Measurements from ENCODE around the gene CPLX1. TPM values are rescaled to one million over a fixed set of nuclear protein-coding genes. Genes with fewer than 3 reads are reported as not detected.

CPLX1 gene
- total and polyA plus RNA-seq, 9 donors, result 0.47 to 10.2 (median 2.3) TPM

DNA sequence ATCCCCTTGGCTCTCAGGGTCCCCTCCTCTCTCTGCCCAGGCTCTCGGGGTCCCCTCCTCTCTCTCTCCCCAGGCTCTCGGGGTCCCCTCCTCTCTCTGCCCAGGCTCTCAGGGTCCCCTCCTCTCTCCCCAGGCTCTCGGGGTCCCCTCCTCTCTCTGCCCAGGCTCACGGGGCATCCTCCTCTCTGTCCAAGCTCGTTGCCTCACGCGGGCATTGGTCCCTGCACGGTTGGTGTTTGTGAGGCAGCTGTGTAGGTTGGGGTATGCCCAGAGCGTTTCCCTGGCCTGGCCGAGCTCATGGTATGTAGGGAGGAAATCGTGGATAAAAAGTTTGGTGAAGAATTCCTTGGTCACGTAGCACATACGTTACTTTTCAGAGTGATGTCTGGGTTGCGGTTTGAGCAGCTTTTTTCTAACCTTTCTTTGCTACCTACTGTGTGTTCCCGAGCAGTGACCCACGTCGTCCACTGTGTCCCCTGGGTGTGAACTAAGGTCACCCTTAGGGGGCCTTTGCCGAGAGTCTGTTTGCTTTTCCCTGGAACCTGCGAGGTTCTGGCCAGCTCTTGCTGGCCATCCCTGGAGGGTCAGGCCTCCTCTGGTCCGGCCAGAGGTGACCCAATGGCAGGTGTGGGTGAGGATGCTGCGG, 83.7 kb downstream of the CPLX1 start:
- H3K9me3 ChIP-seq, result no peaks in the 10 kb centered on the region
- H3K36me3 ChIP-seq, result no peaks in the 10 kb centered on the region
- intact Hi-C loops (cut with DNase I), result loop anchor here in 2 of 4 donors (5.0 to 10.0 kb wide), 2 partner anchors 243 to 245 kb away; partner anchors contain the start of gene IDUA (in 2 of the 2)
- H3K27me3 ChIP-seq, result no peaks in the 10 kb centered on the region
- H3K27ac ChIP-seq, result no peak overlapping the region
- TF ChIP-seq EP300 (IDR thresholded peaks at IDR 0.05), result no peak
- TF ChIP-seq POLR2A (IDR thresholded peaks at IDR 0.05), result no peak
- TF ChIP-seq, protein P1, sequence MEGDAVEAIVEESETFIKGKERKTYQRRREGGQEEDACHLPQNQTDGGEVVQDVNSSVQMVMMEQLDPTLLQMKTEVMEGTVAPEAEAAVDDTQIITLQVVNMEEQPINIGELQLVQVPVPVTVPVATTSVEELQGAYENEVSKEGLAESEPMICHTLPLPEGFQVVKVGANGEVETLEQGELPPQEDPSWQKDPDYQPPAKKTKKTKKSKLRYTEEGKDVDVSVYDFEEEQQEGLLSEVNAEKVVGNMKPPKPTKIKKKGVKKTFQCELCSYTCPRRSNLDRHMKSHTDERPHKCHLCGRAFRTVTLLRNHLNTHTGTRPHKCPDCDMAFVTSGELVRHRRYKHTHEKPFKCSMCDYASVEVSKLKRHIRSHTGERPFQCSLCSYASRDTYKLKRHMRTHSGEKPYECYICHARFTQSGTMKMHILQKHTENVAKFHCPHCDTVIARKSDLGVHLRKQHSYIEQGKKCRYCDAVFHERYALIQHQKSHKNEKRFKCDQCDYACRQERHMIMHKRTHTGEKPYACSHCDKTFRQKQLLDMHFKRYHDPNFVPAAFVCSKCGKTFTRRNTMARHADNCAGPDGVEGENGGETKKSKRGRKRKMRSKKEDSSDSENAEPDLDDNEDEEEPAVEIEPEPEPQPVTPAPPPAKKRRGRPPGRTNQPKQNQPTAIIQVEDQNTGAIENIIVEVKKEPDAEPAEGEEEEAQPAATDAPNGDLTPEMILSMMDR (IDR thresholded peaks at IDR 0.05), result no peak
- DNase-seq, result no peak
- H3K4me3 ChIP-seq, result no peak overlapping the region
- H3K4me1 ChIP-seq (ENCODE audit: insufficient read depth), result no peaks in the 10 kb centered on the region
- 78 to 84% (median 83%) methylated on average over 21 of the region's 21 CpGs for WGBS, 3 donors

DNA sequence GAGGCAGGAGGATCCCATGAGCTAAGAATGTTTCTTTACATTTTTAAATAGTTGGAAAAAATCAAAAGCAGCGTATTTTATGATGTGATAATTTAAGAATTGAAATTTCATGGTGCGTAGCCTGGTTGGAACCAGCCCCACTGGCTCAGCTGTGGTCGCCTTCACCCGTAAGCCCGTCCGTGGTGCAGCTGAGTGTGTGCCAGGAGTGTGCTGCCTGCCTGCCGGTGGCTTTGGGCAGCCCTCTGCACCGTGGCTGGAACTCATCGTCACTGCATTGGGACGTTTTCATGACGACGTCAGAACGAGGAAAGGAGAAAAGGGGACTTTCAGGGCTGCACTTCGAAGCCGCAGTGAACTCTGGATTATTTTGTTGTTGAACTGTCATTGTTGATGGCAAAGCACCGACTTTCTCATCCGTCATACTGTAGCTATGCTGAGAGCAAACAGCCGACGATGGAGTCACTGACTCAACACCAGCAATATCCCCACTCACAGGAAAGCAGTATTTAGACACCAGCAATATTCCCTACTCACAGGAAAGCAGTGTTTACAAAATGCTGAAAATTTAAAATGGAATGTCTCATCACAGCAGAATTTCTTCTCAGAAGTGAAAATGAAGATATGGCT, 85.2 kb downstream of the CPLX1 start:
- intact Hi-C loops (cut with DNase I), result loop anchor here in 2 of 4 donors (5.0 to 10.0 kb wide), 2 partner anchors 244 to 247 kb away; partner anchors contain the start of gene IDUA (in 2 of the 2)
- TF ChIP-seq, protein P1 (IDR thresholded peaks at IDR 0.05), result no peak
- TF ChIP-seq EP300 (IDR thresholded peaks at IDR 0.05) (no peak), POLR2A (IDR thresholded peaks at IDR 0.05) (no peak)
- WGBS, 3 donors, result 71 to 83% (median 75%) methylated on average over 19 of the region's 19 CpGs

DNA sequence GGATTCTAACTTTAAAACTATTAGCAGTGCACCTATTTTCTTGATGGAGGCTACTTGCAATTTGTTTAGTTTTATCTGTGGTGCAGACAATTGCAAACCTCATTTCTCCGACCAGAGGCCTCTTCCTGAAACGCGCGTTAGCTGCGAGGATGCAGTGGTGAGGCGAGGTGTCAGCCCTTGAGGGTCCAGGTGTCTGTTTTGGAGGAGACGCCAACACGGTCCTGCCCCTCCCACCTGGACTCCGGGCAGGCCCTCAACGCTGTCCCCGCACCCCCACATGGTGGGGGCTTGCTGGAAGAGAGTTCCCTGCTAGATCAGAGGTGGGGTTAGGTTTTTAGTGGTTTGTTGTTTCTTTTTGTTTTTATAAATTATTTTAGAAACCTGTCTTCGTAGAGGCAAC, 85.9 kb downstream of the CPLX1 start:
- TF ChIP-seq POLR2A (IDR thresholded peaks at IDR 0.05), result no peak
- no peak for TF ChIP-seq EP300 (IDR thresholded peaks at IDR 0.05)
- TF ChIP-seq, protein P1 (IDR thresholded peaks at IDR 0.05), result no peak
- DNase-seq, result no peak
- intact Hi-C loops (cut with DNase I), result loop anchor here in 2 of 4 donors (5.0 to 10.0 kb wide), 2 partner anchors 245 to 247 kb away; partner anchors contain the start of gene IDUA (in 2 of the 2)
- H3K4me3 ChIP-seq, result no peak overlapping the region
- H3K27me3 ChIP-seq, result no peaks in the 10 kb centered on the region
- H3K4me1 ChIP-seq (ENCODE audit: insufficient read depth), result no peaks in the 10 kb centered on the region
- no peaks in the 10 kb centered on the region for H3K36me3 ChIP-seq
- WGBS, 3 donors, result 71 to 73% (median 72%) methylated on average over 12 of the region's 12 CpGs
- H3K27ac ChIP-seq, result no peak overlapping the region
- H3K9me3 ChIP-seq, result no peaks in the 10 kb centered on the region

More for the DNA sequence above, 85.2 kb downstream of the CPLX1 start:
- no peaks in the 10 kb centered on the region for H3K4me1 ChIP-seq (ENCODE audit: insufficient read depth)
- no peaks in the 10 kb centered on the region for H3K9me3 ChIP-seq
- H3K27ac ChIP-seq, result no peak overlapping the region
- no peaks in the 10 kb centered on the region for H3K27me3 ChIP-seq
- no peaks in the 10 kb centered on the region for H3K36me3 ChIP-seq
- H3K4me3 ChIP-seq, result no peak overlapping the region
- DNase-seq, result no peak

DNA sequence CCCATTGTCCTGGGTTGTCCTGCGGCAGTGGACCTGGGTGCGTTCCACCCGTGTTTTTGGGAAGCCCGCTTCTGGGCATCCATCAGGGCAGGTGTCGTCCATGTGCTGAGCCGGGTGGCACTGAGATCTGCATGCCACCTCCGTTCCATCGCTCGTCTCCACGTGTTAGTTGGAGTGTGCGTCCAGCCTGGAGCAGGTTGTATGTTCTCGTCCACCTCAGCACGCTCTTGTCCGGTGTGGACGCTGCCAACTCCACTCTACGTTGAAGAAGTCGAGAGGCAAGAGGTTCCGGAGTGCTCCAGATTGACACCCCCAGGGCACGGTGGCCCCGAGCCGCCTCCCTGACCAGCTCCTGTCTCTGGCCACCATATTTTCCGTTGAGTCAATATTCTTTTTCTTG, 86.4 kb downstream of the CPLX1 start:
- Histone ChIP-seq H3K27ac (no peak overlapping the region), H3K4me3 (no peak overlapping the region), H3K9me3 (no peaks in the 10 kb centered on the region), H3K36me3 (no peaks in the 10 kb centered on the region), H3K27me3 (no peaks in the 10 kb centered on the region), H3K4me1 (ENCODE audit: insufficient read depth) (no peaks in the 10 kb centered on the region)
- TF ChIP-seq, protein P1 (IDR thresholded peaks at IDR 0.05), result no peak
- no peak for TF ChIP-seq POLR2A (IDR thresholded peaks at IDR 0.05)
- no peak for TF ChIP-seq EP300 (IDR thresholded peaks at IDR 0.05)
- intact Hi-C loops (cut with DNase I), result loop anchor here in 1 of 4 donors (10.0 kb wide), 1 partner anchor 245 kb away; the partner anchor contains the start of gene IDUA
- DNase-seq, result no peak
- WGBS, 3 donors, result 93 to 95% (median 94%) methylated on average over 22 of the region's 22 CpGs

Data from ovary (tissue), 9 donors.